Superior temporal gyrus (tissue), 1 donor: ENCODE data around the gene USP10.
A peak's percentile ranks its signal among the peaks of the same experiment; 100 is the strongest.

Experiments used
- DNase-seq: peaks from one replicate; pipeline ENCODE4 v3.0.0-alpha.2; 2016; ENCODE audit errors: extremely low spot score

The USP10 gene

GRCh38 chr16:84699712-84700445 lies at the start of gene USP10:
Gene USP10, plus strand, starts transcription at chr16:84700000. Its CDS starts 91 bp downstream, at chr16:84700091.
- DNase-seq, result peak; percentile 74

- DNase-seq, result no peak
These were observed 49.5 kb upstream of the USP10 start for GRCh38 chr16:84650062-84650991.

GRCh38 chr16:84652566-84652965 lies 47.2 kb upstream of the USP10 start:
- DNase-seq, result no peak

- DNase-seq, result no peak
These were observed 45.6 kb upstream of the USP10 start for GRCh38 chr16:84654238-84654637.

GRCh38 chr16:84654998-84655397 lies 44.8 kb upstream of the USP10 start:
- no peak for DNase-seq

- DNase-seq, result no peak
These were observed 43.2 kb upstream of the USP10 start for GRCh38 chr16:84656649-84657048.

GRCh38 chr16:84657229-84657837 lies 42.5 kb upstream of the USP10 start:
- DNase-seq, result no peak

- no peak for DNase-seq
These were observed 41.1 kb upstream of the USP10 start for GRCh38 chr16:84658690-84659089.

GRCh38 chr16:84659656-84660300 lies 40.0 kb upstream of the USP10 start:
- no peak for DNase-seq

GRCh38 chr16:84660973-84661372 lies 38.8 kb upstream of the USP10 start:
- DNase-seq, result no peak

- DNase-seq, result no peak
These were observed 38.3 kb upstream of the USP10 start for GRCh38 chr16:84661418-84662060.

GRCh38 chr16:84662471-84662870 lies 37.3 kb upstream of the USP10 start:
- DNase-seq, result no peak

GRCh38 chr16:84663433-84664101 lies 36.2 kb upstream of the USP10 start:
- no peak for DNase-seq

GRCh38 chr16:84665359-84665758 lies 34.4 kb upstream of the USP10 start:
- DNase-seq, result no peak

GRCh38 chr16:84665843-84666242 lies 34.0 kb upstream of the USP10 start:
- DNase-seq, result no peak

GRCh38 chr16:84667600-84668309 lies 32.0 kb upstream of the USP10 start:
- no peak for DNase-seq

GRCh38 chr16:84670063-84670462 lies 29.7 kb upstream of the USP10 start:
- DNase-seq, result no peak

- DNase-seq, result peak; percentile 76
These were observed 27.3 kb upstream of the USP10 start for GRCh38 chr16:84672276-84673202.

GRCh38 chr16:84673203-84673535 lies 26.6 kb upstream of the USP10 start:
- no peak for DNase-seq
